Measurements from ENCODE around the gene TPK1.

TPK1 gene

GRCh38 chr7:144407266-144407931, 428.5 kb downstream of the TPK1 start:
- DNase-seq (ENCODE audit: low spot score), result no peak

GRCh38 chr7:144404946-144405345, 430.9 kb downstream of the TPK1 start:
- DNase-seq (ENCODE audit: low spot score), result no peak

DNA sequence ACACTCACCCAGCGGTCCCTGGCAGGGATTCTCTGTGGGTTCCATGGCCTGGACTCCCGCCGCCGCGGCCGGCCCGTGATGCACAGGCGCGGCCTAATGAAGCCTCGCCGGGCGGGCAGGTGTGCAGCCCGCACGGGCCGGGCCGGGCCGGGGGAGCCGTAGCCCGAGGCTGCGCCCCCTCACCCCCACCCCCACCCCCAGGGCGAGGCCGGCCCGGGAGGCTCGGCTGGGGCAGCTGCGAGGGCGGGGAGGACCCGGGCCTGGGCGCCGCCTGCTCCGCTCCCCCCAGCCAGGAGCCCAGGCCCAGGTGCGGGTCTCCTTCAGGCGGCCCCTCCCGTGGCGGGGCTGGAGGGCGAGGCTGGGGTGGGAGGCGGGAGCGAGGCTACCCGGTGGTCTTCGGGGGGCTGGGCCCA, 432.2 kb downstream of the TPK1 start, which contains the start of gene NOBOX:
TSS of gene NOBOX (minus strand) at position 45 of the 413 bp plus-strand sequence.
- DNase-seq (ENCODE audit: low spot score), result no peak

GRCh38 chr7:144403102-144403501, 432.8 kb downstream of the TPK1 start:
- DNase-seq (ENCODE audit: low spot score), result no peak

All from ecto neural progenitor cell (in vitro differentiated cells).